GM13977 (cell line): ENCODE measurements around the gene DYNLT3.

Experiments used
- DNase-seq: peaks from one replicate; pipeline ENCODE4 v3.0.0; 2012; ENCODE audit warnings: low spot score
- in situ Hi-C: fragments of 300-500 bp; cut with MboI; formaldehyde crosslinking; loops from one replicate; pipeline ENCODE4 v1.12.0; 2022; ENCODE audit warnings: low sequenced_read_pairs, low pct_unique_long_range_greater_than_20kb, mixed read lengths, inconsistent platforms; ENCODE audit not compliant: unreplicated experiment
- TF ChIP-seq, protein P1 (sequence below): IDR thresholded peaks from 2 replicates; pipeline ENCODE4 v1.5.1; 2012; ENCODE audit warnings: mild to moderate bottlenecking, control low read depth; ENCODE audit not compliant: insufficient read depth; ENCODE audit errors: extremely low read depth, missing control alignments

The DYNLT3 gene

GRCh38 chrX:37871626-37872302 lies 24.4 kb upstream of the DYNLT3 start:
- DNase-seq: no peak
- in situ Hi-C loops: no loop called here

DNA sequence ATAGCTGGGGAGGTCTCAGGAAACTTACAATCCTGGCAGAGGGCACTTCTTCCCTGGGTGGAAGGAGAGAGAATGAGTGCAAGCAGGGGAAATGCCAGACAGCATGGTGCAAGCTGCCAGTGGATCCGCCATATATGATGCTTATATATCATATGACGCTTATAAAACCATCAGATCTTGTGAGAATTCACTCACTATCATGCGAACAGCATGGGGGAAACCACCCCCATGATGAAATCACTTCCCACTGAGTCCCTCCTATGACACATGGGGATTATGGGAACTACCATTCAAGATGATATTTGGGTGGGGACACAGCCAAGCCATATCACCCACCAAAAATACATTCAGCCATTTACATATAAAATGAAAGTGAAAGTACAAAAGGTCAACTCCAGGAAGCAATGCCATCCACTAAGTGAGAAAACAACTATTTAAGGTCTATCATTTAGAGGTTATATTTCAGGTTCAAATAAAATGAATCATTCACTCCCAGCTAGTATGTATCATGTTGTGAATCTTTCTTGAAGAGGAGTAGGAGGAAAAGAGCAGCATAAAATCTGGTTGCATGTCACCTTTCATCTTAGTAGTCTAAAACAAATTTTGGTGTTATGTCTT lies 20.3 kb upstream of the DYNLT3 start:
- no peak for DNase-seq
- TF ChIP-seq, protein P1, sequence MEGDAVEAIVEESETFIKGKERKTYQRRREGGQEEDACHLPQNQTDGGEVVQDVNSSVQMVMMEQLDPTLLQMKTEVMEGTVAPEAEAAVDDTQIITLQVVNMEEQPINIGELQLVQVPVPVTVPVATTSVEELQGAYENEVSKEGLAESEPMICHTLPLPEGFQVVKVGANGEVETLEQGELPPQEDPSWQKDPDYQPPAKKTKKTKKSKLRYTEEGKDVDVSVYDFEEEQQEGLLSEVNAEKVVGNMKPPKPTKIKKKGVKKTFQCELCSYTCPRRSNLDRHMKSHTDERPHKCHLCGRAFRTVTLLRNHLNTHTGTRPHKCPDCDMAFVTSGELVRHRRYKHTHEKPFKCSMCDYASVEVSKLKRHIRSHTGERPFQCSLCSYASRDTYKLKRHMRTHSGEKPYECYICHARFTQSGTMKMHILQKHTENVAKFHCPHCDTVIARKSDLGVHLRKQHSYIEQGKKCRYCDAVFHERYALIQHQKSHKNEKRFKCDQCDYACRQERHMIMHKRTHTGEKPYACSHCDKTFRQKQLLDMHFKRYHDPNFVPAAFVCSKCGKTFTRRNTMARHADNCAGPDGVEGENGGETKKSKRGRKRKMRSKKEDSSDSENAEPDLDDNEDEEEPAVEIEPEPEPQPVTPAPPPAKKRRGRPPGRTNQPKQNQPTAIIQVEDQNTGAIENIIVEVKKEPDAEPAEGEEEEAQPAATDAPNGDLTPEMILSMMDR: no peak
- in situ Hi-C loops: no loop called here

More at GRCh38 chrX:37871626-37872302, 24.4 kb upstream of the DYNLT3 start:
- TF ChIP-seq, protein P1: no peak

GRCh38 chrX:37863728-37864127 lies 16.4 kb upstream of the DYNLT3 start:
- TF ChIP-seq, protein P1: no peak
- in situ Hi-C loops: no loop called here
- no peak for DNase-seq

GRCh38 chrX:37862851-37863250 lies 15.5 kb upstream of the DYNLT3 start:
- TF ChIP-seq, protein P1: no peak
- DNase-seq: no peak
- in situ Hi-C loops: no loop called here

DNA sequence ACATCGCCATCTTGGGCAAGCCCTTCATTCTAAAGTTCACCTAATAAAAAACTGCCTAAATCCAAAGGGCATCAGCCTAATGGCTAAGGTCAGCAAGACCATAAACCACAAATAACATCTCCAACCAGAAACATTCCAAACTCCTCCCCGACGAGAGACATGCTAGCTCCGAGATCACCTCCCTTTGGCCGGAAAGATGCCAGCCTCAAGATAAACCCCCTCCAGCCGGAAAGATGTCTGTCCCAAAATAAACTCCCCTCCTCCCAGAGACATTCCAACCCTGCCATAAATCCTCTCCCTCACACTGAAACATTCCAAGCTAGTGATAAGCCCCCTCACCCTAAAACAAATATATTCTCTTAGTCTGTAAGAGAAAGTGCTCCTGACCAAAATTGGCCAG lies 13.3 kb upstream of the DYNLT3 start:
- TF ChIP-seq, protein P1: no peak
- DNase-seq: no peak
- in situ Hi-C loops: no loop called here

DNA sequence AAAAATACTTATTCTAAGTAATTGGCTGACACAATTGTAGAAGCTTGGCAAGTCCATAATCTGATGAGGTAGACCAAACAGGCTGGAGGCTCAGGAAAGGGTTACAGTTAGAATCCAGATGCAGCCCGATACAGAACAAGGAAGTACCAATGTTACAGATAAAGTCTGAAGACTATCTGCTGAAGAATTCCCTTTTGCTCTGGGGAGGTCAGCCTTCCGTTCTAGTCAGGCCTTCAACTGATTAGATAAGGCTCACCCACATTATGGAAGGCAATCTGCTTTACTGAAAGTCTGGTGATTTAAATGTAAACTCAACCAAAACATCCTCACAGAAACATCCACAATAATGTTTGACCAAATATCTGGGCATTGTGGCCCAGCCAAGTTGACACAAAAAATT lies 7.4 kb upstream of the DYNLT3 start:
- in situ Hi-C loops: no loop called here
- no peak for DNase-seq
- TF ChIP-seq, protein P1: no peak
